Breast epithelium (tissue), 3 donors: ENCODE measurements around the gene WWOX.

Experiments
- CTCF ChIP-seq, 3 donors: fragments of 450-650 bp; IDR thresholded peaks; one replicate each; pipeline ENCODE4 v1.5.1; 2016 to 2017; ENCODE audit warnings: antibody characterized with exemption in 3 of 3, mild to moderate bottlenecking in 3 of 3, moderate library complexity in 3 of 3
- POLR2A ChIP-seq: fragments of 450-650 bp; IDR thresholded peaks from one replicate; pipeline ENCODE4 v1.6.1; 2016; ENCODE audit warnings: antibody characterized with exemption, mild to moderate bottlenecking, moderate library complexity

DNA sequence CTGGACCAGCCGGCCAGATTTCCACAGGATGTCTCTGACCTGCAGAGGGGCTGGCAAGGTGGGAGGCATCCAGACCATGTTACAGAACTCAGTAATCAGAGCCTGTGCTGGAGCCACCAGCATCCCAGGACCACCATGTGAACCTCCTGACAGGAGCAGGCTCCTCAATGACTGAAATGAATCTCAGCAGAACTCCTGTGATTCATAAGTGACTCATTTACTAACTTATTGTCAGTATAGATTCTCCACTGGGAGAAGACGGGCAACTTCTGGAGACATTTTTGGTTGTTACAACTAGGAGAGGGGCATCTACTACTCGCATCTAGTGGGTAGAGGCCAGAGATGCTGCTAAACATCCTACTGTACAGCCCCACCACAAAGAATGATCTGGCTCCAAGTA lies 3.1 kb upstream of the WWOX start:
- TF ChIP-seq POLR2A (no peak), CTCF (IDR thresholded peaks at IDR 0.05) (no peak)
